NOMO-1 treated with dmso at 0.1 percent for 144 hours (cell line): ENCODE results near the gene ZFHX3.
A peak's percentile ranks its signal among the peaks of the same experiment; 100 is the strongest.

ENCODE experiments used
- DNase-seq: peaks from one replicate; lab custom pipeline; 2025; ENCODE audit not compliant: unreplicated experiment; lab: John Stamatoyannopoulos, UW

The ZFHX3 gene

DNA sequence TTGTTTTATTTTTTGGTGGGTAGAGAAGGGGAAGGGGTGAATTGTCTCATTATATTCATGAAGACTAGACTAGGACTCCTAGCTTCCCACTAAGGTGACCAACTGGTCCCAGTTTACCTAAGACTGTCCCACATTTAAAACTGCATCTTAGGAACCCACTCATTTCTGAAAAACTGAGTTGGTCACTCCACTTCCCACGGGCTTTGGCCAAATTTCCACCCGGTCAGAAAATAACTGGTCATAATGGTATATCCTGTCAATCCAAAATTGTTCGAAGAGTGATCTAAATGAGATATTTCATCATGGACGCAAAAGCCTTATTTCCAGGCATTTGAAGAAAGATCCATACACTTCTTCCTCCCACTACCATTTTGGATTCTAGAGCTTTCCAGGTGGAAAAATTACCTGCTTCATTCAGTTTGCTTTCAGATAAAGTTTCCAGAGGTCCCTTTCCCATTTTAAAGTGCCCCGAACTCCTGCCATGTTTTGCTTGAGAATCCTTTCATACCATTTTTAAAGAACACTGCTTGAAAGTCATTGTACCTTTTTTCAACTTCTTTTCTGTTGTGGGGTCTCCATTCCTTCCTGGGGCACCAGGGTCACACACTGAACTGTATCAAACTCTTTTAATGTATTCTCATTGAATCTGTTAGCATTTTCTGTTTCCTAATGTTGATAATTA is 21.8 kb upstream of the ZFHX3 start:
- DNase-seq = no peak

DNA sequence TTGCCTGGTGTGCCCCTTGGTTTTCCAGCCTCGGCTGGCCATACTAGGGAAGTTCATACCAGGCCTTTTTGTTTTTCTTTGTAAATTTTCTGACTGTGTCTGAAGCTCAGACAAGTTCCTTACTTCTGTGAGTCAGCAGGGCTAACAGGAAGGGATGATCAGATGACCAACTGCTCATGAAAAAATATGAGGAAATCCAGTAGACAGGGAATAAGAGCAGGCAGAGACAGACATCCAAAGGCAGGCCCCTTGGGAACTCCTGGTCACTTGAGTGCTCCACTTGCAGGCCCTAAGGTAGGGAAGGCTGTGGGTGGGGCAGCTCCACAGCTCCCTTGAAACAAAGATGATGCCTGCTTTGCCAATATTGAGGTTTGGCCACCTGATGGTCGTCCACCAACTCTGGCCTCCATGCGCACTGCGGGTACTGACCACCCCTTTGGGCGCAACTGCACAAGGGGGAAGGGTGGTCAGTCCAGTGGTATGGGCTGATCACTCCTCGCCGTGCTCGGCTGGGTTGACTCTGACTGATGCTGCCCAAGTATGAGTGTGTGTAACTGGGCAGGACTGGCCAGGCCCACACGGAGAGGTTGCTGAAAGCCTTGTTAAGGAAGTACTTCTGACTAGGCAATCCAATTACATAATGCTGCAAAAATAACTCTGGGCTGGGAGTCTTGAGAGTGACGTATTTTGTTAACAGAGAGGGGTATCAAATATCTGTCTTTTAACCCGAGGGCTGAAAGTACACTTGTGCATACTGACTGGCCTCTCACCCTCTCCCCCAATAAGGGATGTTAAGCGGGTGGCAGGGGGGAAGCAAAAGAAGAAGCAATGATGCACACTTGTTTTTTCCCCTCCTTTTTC is 20.8 kb upstream of the ZFHX3 start:
- peak; percentile 33 for DNase-seq

DNA sequence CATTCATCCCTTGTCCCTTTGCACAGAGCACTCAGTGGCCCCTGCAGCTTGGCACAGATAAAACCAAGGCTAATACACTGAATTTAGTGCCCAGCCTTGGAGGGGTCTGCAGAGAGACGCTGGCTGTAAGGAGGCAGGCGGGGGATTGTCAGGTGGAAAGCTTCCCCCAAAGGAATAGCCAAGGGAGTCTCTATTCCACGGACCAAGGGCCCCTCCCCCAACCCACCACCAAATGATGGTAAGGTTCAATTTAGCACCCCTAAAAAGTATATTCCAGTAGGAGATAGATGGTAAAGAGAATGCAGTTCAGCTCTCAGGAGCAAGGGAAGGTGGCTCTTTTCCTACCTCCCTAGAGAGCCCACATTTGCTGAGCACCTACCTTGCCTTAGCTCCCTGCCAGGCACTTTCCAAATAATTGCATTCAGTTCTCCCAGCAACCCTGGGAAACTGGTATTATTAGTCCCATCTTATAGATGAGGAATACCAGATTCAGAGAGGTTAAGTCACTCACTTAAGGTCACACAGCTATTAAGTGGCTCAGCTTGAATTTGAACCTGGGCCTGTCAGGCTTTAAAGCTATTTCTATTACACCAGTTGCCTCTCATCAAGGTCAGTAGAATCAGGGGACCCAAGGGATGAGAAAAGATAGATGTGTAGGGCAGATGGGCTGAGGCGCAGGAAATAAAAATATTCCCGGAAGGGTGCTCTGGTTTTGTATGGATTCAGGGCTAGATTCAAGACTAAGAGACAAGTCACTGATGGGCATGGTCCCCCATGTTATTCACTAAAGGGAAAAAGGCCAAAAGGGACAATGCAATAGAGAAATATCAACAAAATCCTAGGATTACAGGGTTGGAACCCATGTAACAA is 20.0 kb upstream of the ZFHX3 start:
- DNase-seq = no peak

DNA sequence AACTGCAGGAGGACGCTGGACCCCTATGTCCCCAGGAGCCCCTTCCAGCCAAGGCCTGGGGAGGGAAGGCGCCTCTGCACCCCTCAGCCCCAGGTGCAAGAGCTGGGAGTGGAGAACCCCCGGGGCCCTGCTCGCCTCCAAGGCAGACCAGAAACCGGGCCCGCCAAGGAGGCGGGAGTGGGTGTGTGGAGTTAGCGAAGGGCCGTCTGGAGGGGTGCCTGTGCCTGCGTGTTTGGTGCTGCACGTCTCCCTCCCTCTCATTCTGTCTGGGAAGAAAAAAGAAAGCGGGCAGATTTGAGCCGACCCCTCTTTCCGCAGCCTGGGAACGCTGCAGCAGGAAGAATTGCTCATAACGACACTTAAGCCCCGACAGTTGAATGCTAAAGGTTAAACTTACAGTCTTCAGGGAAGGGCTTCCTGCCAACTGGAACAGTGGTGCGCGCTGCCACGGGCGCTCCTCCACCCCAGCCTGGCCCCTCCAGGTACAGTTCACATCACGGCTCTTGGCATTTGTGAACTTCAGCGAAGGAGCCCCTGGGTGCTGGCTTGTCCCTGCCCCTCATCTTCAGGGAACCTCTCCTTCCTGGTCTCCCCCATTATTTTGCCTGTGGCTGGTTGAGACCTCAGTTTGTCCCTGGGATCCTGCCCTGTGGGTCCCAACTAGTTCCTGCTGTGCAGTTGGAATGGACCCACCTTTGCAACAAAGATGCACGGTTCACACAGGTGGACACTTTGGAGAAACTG is 19.2 kb upstream of the ZFHX3 start:
- DNase-seq = no peak

DNA sequence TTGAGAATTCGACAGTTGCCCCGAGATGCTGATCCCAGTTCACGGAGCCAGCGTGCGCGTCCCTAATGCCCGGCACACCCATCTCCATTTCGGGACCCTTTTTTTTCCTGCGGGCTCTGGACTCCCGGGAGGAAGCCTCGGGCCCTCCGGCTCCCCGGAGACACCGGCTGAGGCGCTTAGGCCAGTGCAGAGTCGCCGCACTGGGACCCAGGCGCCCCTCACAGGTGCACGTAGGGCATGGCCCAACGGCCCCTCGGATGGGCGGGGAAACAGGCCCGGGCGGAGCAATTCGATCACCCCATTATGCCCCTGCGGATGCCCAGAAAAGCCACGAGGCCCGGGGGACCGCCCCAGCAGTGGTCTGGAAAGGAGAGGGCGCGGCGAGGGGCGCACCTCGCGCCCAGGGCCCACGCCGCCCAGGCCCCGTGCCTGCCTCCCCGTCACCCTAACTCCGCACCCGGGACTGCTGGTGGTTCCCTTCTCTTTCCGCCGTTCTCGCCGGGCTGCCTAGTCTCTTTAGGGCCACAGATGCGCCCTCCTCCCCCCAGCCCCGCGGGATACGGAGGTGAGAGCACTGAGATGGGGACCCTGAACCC is 18.5 kb upstream of the ZFHX3 start:
- no peak for DNase-seq

DNA sequence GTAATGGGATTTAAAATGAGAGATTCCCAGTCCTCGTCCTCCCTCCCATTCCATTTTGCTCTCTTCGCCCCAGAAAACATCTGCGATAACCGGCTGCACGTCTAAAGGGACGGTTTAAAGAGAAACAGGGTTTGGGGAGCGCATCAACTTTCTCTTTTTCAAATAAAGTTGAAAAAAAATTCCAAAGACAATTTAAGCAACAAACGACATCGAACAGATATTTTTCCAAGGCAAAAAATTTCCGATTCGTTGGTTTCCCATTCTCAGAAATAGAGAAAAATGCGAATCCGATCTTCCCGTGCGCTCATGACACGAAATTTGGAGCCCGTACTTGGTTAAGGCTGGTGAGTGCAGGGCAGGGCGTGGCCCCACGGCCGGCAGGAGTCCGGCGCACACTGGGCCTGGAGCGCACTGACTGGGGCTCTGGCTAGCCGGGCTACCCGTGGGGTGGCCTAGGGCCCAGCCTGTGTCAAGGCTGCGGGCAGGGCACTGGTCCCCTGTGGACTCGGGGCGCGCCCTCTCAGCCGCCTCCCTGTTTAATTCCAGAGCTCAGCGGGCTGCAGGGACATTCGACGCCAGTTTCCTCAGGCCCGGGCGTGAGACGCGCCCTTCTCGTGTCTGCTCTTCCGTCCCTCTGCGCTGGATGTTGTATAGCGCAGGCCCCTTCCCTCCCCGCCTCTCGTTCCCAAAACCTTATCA is 17.9 kb upstream of the ZFHX3 start:
- DNase-seq = no peak

DNA sequence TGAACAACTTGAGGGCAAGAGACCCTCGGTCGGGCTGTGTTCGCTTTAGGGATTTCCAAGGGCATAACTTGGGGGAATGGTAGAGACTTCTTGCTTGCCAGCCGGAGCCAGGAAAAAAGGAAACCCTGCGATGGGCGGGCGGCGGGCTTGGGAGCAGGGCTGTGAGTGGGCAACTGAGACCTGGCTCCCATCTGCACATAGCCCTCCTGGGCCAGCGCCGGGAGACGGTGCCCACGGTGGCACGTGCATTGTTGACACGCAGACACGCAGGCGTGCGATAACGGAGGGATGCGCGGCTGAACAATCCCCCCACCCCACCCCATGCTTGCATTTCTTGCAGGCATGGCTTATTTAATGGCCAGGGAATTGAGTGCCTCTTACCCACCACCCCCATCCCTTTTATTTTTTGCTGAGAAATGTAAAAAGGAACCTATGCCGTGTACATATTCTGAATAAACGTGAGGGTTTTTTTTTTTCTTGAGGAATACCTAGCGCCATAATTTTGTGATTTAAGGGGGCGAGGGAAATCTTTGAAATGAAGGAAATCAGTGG is 17.1 kb upstream of the ZFHX3 start:
- no peak for DNase-seq

DNA sequence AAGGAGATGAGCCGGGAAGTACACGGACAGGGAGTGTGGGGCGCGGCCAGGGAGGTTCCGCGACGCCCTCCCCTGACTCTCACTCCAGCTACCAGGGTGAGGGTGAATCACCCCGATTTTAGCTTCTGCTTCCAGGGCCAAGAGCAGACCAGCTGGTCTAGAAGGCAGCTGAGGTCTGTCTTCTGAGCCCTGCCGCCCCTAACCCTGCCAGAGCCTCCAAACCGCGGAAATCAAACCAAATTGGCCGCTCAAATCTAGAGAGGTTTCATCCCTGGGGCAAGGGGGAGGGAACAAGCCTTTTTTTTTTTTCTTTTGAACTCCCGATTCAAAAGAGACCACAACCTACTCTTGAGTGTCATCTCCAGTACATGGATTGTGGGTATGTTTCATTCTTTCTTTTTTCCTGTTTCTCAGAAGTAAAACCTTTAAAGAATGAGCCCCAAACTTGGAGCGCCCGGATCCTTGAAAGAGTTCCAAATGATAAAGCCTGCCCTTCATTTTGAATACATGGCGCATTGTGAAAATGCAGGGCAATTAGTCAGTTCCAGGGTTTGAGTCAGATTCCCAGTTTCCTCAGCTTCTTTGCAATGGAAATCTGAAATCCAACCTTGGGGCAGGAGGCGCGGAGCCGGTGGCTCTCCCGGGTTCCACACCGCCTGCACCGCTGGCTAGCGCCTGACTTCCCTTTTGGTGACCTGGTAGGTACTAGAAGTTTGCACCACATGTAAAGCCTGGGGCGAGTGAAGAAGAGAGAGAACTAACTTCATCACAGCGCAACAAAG is 16.5 kb upstream of the ZFHX3 start:
- no peak for DNase-seq

DNA sequence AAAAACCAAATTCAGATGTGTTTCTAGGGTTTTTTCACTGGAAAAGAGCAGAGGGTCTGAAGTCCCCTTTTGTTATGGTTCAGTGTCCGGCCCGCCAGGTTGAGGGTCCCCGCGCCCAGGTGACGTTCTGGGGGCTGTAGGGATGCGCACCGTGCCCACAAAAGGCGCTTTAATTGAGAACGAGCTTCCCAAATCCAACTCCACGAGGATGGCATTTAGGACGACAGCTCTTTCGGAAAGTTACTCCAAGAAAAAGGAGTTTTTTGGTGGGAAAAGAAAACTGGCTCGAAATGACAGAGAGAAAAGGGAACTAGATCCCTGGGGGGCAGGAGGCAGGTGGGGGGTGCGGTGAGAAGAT is 15.9 kb upstream of the ZFHX3 start:
- DNase-seq = no peak

DNA sequence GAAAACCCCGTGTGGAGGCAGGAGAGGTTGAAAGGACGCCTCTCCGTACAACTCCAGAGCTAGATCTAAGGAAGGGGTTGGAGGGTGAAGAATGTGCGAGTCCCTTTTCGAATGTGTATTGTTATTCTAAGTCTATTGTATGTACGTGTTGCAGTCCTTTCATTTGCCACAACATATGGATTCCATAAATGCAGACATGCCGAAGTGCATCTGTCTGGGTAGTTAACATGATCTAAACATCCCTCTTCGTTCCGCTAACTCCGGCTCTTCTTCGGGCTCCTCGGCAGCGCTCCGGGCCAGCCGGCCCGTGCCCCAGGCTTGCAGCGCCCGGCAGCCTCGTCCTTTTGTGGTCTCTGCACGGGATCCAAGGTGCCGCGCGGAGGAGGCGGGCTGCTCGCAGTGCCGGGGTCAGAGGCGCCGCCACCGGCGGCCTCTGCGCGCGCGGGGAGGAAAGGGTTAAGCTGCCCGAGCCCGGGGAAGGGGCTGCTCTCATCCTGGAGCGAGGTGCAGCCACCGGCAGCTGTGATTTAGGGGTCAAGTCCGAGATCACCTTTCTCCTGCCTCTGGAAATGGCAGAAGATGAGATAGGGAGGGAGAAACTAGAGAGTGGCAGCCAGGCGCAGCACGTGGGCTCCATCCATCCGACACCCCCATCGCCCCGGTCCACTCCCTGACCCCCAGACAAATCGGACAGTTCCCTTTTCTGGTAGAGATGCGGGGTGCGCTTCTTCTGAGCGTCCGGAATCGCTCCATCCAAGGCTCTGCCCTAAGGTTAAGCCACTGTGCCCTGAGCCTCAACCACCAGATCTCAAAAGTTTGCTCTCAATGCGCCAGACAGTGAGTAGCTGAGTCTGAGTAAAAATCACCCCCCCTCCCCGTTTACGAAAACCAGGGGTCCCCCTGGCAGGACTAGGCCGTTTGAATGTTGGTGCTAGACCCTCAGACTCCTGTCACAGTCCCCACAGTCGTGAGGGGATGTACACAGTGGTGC is 15.1 kb upstream of the ZFHX3 start:
- no peak for DNase-seq

DNA sequence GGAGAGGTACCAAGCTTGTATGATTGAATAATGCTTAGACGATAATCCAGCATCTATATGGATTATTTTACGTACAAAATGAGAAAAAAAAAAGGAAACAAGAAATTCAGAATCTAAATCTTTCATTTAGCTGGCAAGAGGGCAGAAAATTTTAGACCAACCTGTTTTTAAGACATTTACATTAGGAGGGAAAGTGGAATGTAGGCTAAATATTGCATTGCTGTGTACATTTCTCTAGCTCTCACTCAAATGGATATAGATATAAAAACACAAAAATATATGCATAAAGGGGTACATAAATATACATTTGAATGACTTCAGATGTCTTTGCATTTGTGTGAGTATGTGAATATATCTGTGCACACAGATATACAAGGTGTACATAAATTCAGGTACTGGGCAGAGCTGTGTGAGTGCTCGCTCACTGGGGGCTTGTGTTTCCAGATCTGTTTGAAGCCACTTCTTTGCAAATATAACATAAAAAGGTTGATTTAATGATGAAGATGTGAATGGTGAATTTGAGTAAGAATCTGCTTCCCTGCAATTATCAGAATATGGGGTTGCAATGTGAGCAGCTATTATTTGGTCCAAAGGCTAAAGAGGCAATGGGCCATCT is 14.2 kb upstream of the ZFHX3 start:
- DNase-seq = no peak

DNA sequence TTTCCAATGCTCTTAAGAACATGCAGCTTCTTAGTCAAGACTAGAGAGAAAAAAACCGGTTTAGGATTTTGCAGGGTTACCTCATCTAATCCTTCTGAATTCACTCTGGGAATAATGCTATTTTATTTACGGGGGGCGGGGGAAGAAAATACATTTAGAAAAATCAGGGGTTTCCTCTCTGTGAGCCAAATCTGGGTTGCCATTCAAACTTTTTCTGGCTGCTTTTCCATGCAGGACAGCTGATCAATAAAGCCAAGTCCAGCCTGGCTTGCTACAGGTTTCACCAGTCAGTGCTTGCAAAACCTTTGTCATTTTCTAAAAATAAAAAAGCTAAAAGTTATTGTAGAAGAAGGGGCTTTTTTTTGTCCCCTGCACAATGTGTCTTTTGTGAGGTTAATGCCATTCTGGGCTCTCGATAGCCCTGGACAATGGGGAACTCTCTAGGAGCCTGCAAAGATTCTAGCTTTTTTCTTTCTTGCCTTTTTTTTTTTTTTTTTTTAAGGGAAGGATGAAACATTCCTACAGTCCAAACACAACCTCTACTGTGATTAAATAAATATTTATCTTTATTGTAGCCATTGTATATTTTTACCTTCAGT is 13.1 kb upstream of the ZFHX3 start:
- no peak for DNase-seq

DNA sequence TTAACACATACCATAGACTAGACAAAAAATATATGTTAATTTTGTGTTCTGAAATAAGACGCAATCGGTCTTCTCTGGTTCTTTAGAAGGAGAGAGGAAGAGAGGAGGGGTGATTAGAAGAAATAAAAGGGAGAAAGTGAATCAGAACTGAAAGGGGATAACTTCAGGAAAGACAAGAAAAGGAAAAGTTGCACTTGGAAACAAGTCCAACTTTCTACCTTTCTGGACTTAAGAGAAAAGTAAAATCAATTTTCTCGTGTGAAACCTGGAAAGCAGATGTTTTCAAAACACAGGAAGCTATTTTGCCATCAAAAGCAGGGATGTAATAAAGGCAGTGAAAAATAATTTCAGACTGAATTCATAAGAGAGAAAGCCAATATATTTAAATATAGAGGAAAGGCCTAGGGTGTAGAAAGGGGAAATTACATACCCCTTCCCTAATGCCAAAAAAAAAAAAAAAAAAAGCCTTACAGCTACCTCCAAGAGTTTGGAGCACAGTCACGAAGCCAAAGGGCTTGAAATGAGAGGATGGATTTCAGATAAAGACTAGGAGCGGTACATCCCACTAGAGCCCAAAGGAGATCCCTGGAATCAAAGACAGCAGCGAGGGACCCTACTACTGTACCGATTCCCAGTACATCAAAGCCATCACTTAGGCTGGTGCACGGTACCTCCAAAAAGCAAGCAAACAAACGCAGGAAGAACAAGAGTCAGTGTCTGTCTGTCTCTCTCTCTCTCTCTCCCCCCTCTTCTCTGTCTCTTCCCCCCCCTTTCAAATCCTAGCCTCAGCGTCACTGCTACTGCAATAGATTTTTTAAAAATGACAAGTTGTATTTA is 12.1 kb upstream of the ZFHX3 start:
- DNase-seq = no peak

DNA sequence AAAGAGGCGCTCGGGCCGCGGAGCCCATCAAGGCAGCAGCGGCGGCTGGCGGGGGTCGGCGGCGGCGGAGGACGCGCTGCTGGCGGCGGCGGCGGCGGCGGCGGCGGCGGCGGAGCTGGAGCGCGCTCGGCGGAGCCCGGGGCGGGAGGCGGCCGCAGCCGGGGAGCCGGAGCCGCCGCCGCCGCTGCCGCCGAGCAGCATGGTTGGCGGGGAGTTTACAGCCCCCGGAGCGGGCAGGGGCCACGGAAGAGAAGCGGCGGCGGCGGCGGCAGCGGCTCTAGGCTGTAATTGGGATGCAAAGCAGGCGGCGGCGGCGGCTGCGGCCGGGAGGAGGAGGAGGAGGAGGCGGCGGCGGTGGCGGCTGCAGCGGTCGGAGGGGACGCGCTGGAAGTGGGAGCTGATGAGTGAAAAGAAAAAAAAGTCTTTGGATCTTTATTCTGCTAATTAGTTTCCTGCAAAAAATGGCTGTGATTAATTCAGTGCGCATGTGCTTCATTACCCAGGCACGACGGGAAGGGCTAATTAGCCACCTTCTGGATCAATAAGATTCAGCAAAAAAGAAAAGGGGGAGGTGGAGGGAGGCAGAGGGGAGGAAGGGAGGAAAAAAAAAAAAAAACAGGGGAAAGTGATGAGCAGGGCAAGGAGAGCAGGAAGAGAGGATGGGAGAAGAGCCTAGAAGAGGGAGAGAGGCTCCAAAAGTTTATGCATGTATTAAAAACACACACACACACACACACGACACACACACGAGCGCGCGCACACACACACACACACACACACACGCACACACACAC is 10.9 kb upstream of the ZFHX3 start:
- DNase-seq = no peak

DNA sequence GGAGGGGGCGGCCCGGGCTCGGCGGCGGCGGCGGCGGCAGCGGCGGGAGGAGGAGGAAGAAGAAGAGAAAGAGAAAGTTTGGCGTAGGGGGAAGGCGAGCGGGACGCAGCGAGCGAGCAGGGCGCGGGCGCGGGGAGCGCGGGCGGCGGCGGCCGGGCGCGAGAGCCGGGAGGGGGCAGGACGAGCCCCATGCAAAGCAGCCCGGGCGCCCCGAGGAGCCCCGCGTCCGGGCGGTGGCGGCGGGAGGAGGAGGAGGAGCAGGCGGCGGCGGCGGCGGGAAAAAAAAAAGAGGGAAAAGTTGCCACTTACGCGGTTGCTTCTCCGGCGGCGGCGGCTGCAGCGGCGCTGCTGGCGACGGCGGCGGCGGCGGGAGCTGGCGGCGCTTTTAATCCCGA is 10.3 kb upstream of the ZFHX3 start:
- DNase-seq = no peak
